KMS-11 (cell line): Measurements from ENCODE around the gene EBF4.

Source experiments
- H2AFZ ChIP-seq: fragments of 200-600 bp; sonication (generic); 2 replicates; pipeline ENCODE4 v1.6.1; 2016; ENCODE audit warnings: antibody characterized with exemption, mixed run types, low read depth
- H3K27ac ChIP-seq: fragments of 200-600 bp; sonication (generic); 2 replicates; pipeline ENCODE4 v1.6.1; 2016; ENCODE audit warnings: mild to moderate bottlenecking, mixed run types
- H3K27me3 ChIP-seq: fragments of 200-600 bp; sonication (generic); 2 replicates; pipeline ENCODE4 v1.6.1; 2017; ENCODE audit warnings: mild to moderate bottlenecking, low read depth, mixed run types, moderate library complexity; ENCODE audit not compliant: insufficient read depth
- H3K36me3 ChIP-seq: fragments of 200-600 bp; sonication (generic); 2 replicates; pipeline ENCODE4 v1.6.1; 2017; ENCODE audit warnings: mild to moderate bottlenecking, mixed run types; ENCODE audit not compliant: insufficient read depth
- H3K4me1 ChIP-seq: fragments of 200-600 bp; sonication (generic); 2 replicates; pipeline ENCODE4 v1.6.1; 2016; ENCODE audit warnings: mild to moderate bottlenecking, low read depth, mixed run types; ENCODE audit not compliant: poor library complexity, severe bottlenecking
- H3K4me2 ChIP-seq: fragments of 200-600 bp; sonication (generic); 2 replicates; pipeline ENCODE4 v1.7.0; 2016; ENCODE audit warnings: mild to moderate bottlenecking, mixed run types
- H3K4me3 ChIP-seq: fragments of 200-600 bp; sonication (generic); IDR thresholded peaks from 2 replicates; pipeline ENCODE4 v1.6.1; 2017; ENCODE audit warnings: low read depth, low read length, mixed read lengths; ENCODE audit not compliant: insufficient read depth
- H3K79me2 ChIP-seq: fragments of 200-600 bp; sonication (generic); 2 replicates; pipeline ENCODE4 v1.6.1; 2016; ENCODE audit warnings: low read depth, mixed run types; ENCODE audit not compliant: insufficient read depth
- H3K9ac ChIP-seq: fragments of 200-600 bp; sonication (generic); 2 replicates; pipeline ENCODE4 v1.6.1; 2016; ENCODE audit warnings: mild to moderate bottlenecking, mixed run types
- H4K20me1 ChIP-seq: fragments of 200-600 bp; sonication (generic); 2 replicates; pipeline ENCODE4 v1.6.1; 2016; ENCODE audit warnings: mild to moderate bottlenecking, mixed run types; ENCODE audit not compliant: insufficient read depth
- TF ChIP-seq, protein P1 (sequence below): fragments of 200-600 bp; sonication (generic); conservative IDR thresholded peaks from 2 replicates; pipeline ENCODE4 v1.6.1; 2017; ENCODE audit warnings: low read depth, mild to moderate bottlenecking, antibody characterized with exemption, low read length, moderate library complexity, mixed read lengths

The EBF4 gene

GRCh38 chr20:2740702-2741101 is 48.1 kb downstream of the EBF4 start:
- Histone ChIP-seq H3K27ac (no peak overlapping the region), H2AFZ (no peak overlapping the region), H3K4me3 (no peak overlapping the region), H3K79me2 (no peaks in the 10 kb centered on the region), H3K4me1 (no peaks in the 10 kb centered on the region), H3K36me3 (no peaks in the 10 kb centered on the region), H3K4me2 (no peak overlapping the region), H3K9ac (no peak overlapping the region), H4K20me1 (no peaks in the 10 kb centered on the region), H3K27me3 (no peaks in the 10 kb centered on the region)
- TF ChIP-seq, protein P1, sequence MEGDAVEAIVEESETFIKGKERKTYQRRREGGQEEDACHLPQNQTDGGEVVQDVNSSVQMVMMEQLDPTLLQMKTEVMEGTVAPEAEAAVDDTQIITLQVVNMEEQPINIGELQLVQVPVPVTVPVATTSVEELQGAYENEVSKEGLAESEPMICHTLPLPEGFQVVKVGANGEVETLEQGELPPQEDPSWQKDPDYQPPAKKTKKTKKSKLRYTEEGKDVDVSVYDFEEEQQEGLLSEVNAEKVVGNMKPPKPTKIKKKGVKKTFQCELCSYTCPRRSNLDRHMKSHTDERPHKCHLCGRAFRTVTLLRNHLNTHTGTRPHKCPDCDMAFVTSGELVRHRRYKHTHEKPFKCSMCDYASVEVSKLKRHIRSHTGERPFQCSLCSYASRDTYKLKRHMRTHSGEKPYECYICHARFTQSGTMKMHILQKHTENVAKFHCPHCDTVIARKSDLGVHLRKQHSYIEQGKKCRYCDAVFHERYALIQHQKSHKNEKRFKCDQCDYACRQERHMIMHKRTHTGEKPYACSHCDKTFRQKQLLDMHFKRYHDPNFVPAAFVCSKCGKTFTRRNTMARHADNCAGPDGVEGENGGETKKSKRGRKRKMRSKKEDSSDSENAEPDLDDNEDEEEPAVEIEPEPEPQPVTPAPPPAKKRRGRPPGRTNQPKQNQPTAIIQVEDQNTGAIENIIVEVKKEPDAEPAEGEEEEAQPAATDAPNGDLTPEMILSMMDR, result no peak

DNA sequence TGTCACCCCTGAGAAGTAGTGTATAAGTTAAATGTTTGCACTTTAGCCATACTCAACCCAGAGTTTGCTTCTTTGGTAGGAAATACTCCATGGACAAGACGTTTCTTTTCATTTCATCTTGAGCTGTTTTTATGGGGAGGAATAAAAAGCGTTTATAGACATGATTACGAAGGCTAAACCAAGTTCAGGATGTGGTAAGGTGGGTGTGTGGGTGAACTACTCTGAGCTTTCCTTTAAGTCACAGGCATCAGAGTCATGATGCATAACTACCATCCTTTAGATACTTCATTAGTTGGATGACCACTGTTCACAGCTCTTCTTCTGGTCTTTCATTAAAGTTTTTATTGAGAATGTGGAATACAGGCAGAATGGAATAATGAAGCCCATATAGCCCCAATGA is 48.9 kb downstream of the EBF4 start:
- no peaks in the 10 kb centered on the region for H3K36me3 ChIP-seq
- no peaks in the 10 kb centered on the region for H3K4me1 ChIP-seq
- H3K4me3 ChIP-seq, result no peak overlapping the region
- no peak overlapping the region for H2AFZ ChIP-seq
- H3K79me2 ChIP-seq, result no peaks in the 10 kb centered on the region
- H3K27me3 ChIP-seq, result no peaks in the 10 kb centered on the region
- H3K9ac ChIP-seq, result no peak overlapping the region
- no peaks in the 10 kb centered on the region for H4K20me1 ChIP-seq
- H3K27ac ChIP-seq, result no peak overlapping the region
- H3K4me2 ChIP-seq, result no peak overlapping the region
- TF ChIP-seq, protein P1, result no peak

- TF ChIP-seq, protein P1, result no peak
- Histone ChIP-seq H3K4me3 (no peak overlapping the region), H3K36me3 (no peaks in the 10 kb centered on the region), H3K79me2 (no peaks in the 10 kb centered on the region), H2AFZ (no peak overlapping the region), H3K27ac (no peak overlapping the region), H3K4me1 (no peaks in the 10 kb centered on the region), H3K27me3 (no peaks in the 10 kb centered on the region), H3K9ac (no peak overlapping the region), H4K20me1 (no peaks in the 10 kb centered on the region), H3K4me2 (no peak overlapping the region)
Observed at GRCh38 chr20:2741881-2742280, 49.3 kb downstream of the EBF4 start.

GRCh38 chr20:2742431-2742830 is 49.9 kb downstream of the EBF4 start:
- Histone ChIP-seq H3K4me2 (no peak overlapping the region), H3K9ac (no peak overlapping the region), H3K36me3 (no peaks in the 10 kb centered on the region)

More at GRCh38 chr20:2742431-2742830, 49.9 kb downstream of the EBF4 start:
- Histone ChIP-seq H3K27me3 (no peaks in the 10 kb centered on the region), H3K4me1 (no peaks in the 10 kb centered on the region), H3K4me3 (no peak overlapping the region), H3K79me2 (no peaks in the 10 kb centered on the region), H4K20me1 (no peaks in the 10 kb centered on the region), H3K27ac (no peak overlapping the region), H2AFZ (no peak overlapping the region)
- TF ChIP-seq, protein P1, result no peak
